GM23338 (cell line): ENCODE results near the gene IQGAP2. TPM values are rescaled to one million over a fixed set of nuclear protein-coding genes. Genes with fewer than 3 reads are reported as not detected.

ENCODE experiments used
- ATAC-seq: fragments of 200-7000 bp; cut with Tn5 transposase; 3 replicates; pipeline ENCODE4 v1.9.1; 2020
- DNase-seq: peaks from one replicate; pipeline ENCODE4 v3.0.0-alpha.2; 2015; ENCODE audit warnings: low spot score
- H2AFZ ChIP-seq: fragments of 200-600 bp; sonication (generic); 2 replicates; pipeline ENCODE4 v1.8.0; 2016; ENCODE audit warnings: antibody characterized with exemption, mild to moderate bottlenecking, moderate library complexity
- H3F3A ChIP-seq: fragments of 200-600 bp; sonication (generic); replicated peaks from 2 replicates; pipeline ENCODE4 v1.8.0; 2017; ENCODE audit warnings: antibody characterized with exemption, mixed run types, low read depth
- H3K27ac ChIP-seq: fragments of 200-600 bp; sonication (generic); 2 replicates; pipeline ENCODE4 v1.6.1; 2016; ENCODE audit warnings: low read depth
- H3K27me3 ChIP-seq: fragments of 200-600 bp; sonication (generic); 2 replicates; pipeline ENCODE4 v1.8.0; 2016; ENCODE audit warnings: mild to moderate bottlenecking, mixed run types, moderate library complexity; ENCODE audit not compliant: insufficient read depth
- H3K36me3 ChIP-seq: fragments of 200-600 bp; sonication (generic); 2 replicates; pipeline ENCODE4 v1.8.0; 2016; ENCODE audit warnings: mild to moderate bottlenecking; ENCODE audit not compliant: insufficient read depth
- H3K4me1 ChIP-seq: fragments of 200-600 bp; sonication (generic); 2 replicates; pipeline ENCODE4 v1.8.0; 2016; ENCODE audit warnings: mild to moderate bottlenecking, moderate library complexity; ENCODE audit not compliant: insufficient read depth
- H3K4me2 ChIP-seq: fragments of 200-600 bp; sonication (generic); 2 replicates; pipeline ENCODE4 v1.7.1; 2017; ENCODE audit warnings: mixed run types
- H3K4me3 ChIP-seq: fragments of 200-600 bp; sonication (generic); 2 replicates; pipeline ENCODE4 v1.6.1; 2016; ENCODE audit warnings: mixed run types
- H3K79me2 ChIP-seq: fragments of 200-600 bp; sonication (generic); replicated peaks from 2 replicates; pipeline ENCODE4 v1.8.0; 2017; ENCODE audit warnings: mild to moderate bottlenecking; ENCODE audit not compliant: insufficient read depth
- H3K9me2 ChIP-seq: fragments of 200-600 bp; sonication (generic); 2 replicates; pipeline ENCODE4 v1.8.0; 2017; ENCODE audit not compliant: insufficient read depth
- H4K20me1 ChIP-seq: fragments of 200-600 bp; sonication (generic); replicated peaks from 2 replicates; pipeline ENCODE4 v1.8.0; 2017; ENCODE audit warnings: mild to moderate bottlenecking; ENCODE audit not compliant: insufficient read depth
- H3K27ac Mint-ChIP-seq: 2 replicates; pipeline ENCODE4 v1.8.0; 2020; ENCODE audit warnings: inconsistent platforms, mild to moderate bottlenecking, moderate library complexity, mixed read lengths
- H3K27me3 Mint-ChIP-seq: 3 replicates; pipeline ENCODE4 v1.8.0; 2022; ENCODE audit warnings: low read depth, mild to moderate bottlenecking, moderate library complexity, mixed read lengths, inconsistent platforms; ENCODE audit not compliant: insufficient read depth, poor library complexity
- H3K36me3 Mint-ChIP-seq: 3 replicates; pipeline ENCODE4 v1.8.0; 2021; ENCODE audit warnings: low read depth, mild to moderate bottlenecking, inconsistent platforms, moderate library complexity, mixed read lengths
- H3K4me1 Mint-ChIP-seq: 3 replicates; pipeline ENCODE4 v1.8.0; 2020; ENCODE audit warnings: mild to moderate bottlenecking, inconsistent platforms, mixed read lengths
- H3K4me3 Mint-ChIP-seq: 3 replicates; pipeline ENCODE4 v1.8.0; 2021; ENCODE audit warnings: moderate library complexity, mild to moderate bottlenecking, inconsistent platforms, mixed read lengths
- H3K9me3 Mint-ChIP-seq: 3 replicates; pipeline ENCODE4 v1.8.0; 2020; ENCODE audit warnings: moderate library complexity, mild to moderate bottlenecking, inconsistent platforms, mixed read lengths
- CREB1 ChIP-seq: fragments of 250-450 bp; sonication (Bioruptor Pico); IDR thresholded peaks from 2 replicates; pipeline ENCODE4 v1.5.0; 2020; ENCODE audit warnings: low read depth, mild to moderate bottlenecking, moderate library complexity
- EZH2 ChIP-seq: fragments of 200-600 bp; sonication (generic); IDR thresholded peaks from one replicate; pipeline ENCODE4 v1.8.0; 2017; ENCODE audit warnings: antibody characterized with exemption, mild to moderate bottlenecking, low read depth; ENCODE audit not compliant: unreplicated experiment
- EZH2phosphoT487 ChIP-seq: fragments of 200-600 bp; sonication (generic); IDR thresholded peaks from one replicate; pipeline ENCODE4 v1.8.1; 2018; ENCODE audit warnings: antibody characterized with exemption; ENCODE audit not compliant: unreplicated experiment
- JUNB ChIP-seq: IDR thresholded peaks from one replicate; pipeline ENCODE4 v1.6.1; 2016; ENCODE audit warnings: antibody characterized with exemption; ENCODE audit not compliant: unreplicated experiment
- NANOG ChIP-seq: IDR thresholded peaks from 2 replicates; pipeline ENCODE4 v1.6.1; 2016; ENCODE audit warnings: antibody characterized with exemption, borderline replicate concordance
- POLR2AphosphoS5 ChIP-seq: IDR thresholded peaks from 2 replicates; pipeline ENCODE4 v1.6.1; 2016; ENCODE audit warnings: antibody characterized with exemption, low read depth
- STAT1 ChIP-seq: IDR thresholded peaks from one replicate; pipeline ENCODE4 v1.6.1; 2016; ENCODE audit warnings: antibody characterized with exemption; ENCODE audit not compliant: unreplicated experiment
- ZNF114 ChIP-seq: fragments of 250-450 bp; sonication (Bioruptor Pico); IDR thresholded peaks from 2 replicates; pipeline ENCODE4 v1.5.0; 2020; ENCODE audit warnings: mild to moderate bottlenecking, moderate library complexity
- ZNF331 ChIP-seq: fragments of 250-450 bp; sonication (Bioruptor Pico); IDR thresholded peaks from 2 replicates; pipeline ENCODE4 v1.5.0; 2020; ENCODE audit warnings: low read depth, mild to moderate bottlenecking, moderate library complexity
- polyA plus RNA-seq: library from polyadenylated mRNA; unstranded; fragments of >200 nt; fragmentation: Nextera tagmentation; extraction: Ambion mirVana; gene quantifications from 2 replicates; pipeline ENCODE4 v1.2.1, GENCODE V29; 2016
- total RNA-seq: library from RNA; depleted of rRNA; stranded (reverse); fragments of >200 nt; shearing (Covaris generic); gene quantifications from 2 replicates; pipeline ENCODE4 v1.2.3, GENCODE V29; 2014
- TF ChIP-seq, protein P1 (sequence below): IDR thresholded peaks from 2 replicates; pipeline ENCODE4 v1.6.1; 2016; ENCODE audit warnings: antibody characterized with exemption
- TF ChIP-seq, protein P2 (sequence below): fragments of 250-450 bp; sonication (Bioruptor Pico); IDR thresholded peaks from 2 replicates; pipeline ENCODE4 v1.5.0; 2020; ENCODE audit warnings: mild to moderate bottlenecking, moderate library complexity
- TF ChIP-seq, protein P3 (sequence below), 2 experiments: fragments of 200-600 bp in 1 of 2; sonication (generic) in 1 of 2; conservative IDR thresholded peaks; 2 replicates each; pipeline versions ENCODE4 v1.5.1 to v1.6.1; 2016 to 2017; ENCODE audit warnings: antibody characterized with exemption in 2 of 2, low read depth in 2 of 2, mild to moderate bottlenecking in 2 of 2, moderate library complexity in 1 of 2
- TF ChIP-seq, protein P4 (sequence below): IDR thresholded peaks from one replicate; pipeline ENCODE4 v1.6.1; 2018; ENCODE audit warnings: antibody characterized with exemption; ENCODE audit not compliant: unreplicated experiment

Gene IQGAP2
- total and polyA plus RNA-seq, 2 experiments from 2014 or later, result 60.0 to 86.5 TPM

DNA sequence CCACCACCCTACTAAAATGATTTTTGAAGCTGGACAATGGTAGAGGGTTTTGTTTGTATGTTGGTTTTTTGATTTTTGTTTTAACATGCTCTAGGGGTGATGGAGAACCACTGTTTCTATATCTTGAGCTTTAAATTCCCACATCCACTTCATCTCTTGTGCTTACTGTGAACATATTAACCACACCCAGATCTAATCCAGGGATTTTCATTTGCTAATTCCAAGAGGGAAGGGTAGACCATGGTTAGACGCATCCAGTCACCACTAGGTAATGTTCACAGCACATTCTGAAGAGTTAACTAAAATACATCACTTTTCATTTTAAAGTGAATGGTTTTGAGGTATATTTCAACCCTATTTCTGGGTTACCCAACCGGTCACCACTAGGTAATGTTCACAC lies 36.5 kb upstream of the IQGAP2 start:
- no peaks in the 10 kb centered on the region for H3K36me3 Mint-ChIP-seq
- TF ChIP-seq, protein P1, sequence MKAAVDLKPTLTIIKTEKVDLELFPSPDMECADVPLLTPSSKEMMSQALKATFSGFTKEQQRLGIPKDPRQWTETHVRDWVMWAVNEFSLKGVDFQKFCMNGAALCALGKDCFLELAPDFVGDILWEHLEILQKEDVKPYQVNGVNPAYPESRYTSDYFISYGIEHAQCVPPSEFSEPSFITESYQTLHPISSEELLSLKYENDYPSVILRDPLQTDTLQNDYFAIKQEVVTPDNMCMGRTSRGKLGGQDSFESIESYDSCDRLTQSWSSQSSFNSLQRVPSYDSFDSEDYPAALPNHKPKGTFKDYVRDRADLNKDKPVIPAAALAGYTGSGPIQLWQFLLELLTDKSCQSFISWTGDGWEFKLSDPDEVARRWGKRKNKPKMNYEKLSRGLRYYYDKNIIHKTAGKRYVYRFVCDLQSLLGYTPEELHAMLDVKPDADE, result no peak
- TF ChIP-seq, protein P2, sequence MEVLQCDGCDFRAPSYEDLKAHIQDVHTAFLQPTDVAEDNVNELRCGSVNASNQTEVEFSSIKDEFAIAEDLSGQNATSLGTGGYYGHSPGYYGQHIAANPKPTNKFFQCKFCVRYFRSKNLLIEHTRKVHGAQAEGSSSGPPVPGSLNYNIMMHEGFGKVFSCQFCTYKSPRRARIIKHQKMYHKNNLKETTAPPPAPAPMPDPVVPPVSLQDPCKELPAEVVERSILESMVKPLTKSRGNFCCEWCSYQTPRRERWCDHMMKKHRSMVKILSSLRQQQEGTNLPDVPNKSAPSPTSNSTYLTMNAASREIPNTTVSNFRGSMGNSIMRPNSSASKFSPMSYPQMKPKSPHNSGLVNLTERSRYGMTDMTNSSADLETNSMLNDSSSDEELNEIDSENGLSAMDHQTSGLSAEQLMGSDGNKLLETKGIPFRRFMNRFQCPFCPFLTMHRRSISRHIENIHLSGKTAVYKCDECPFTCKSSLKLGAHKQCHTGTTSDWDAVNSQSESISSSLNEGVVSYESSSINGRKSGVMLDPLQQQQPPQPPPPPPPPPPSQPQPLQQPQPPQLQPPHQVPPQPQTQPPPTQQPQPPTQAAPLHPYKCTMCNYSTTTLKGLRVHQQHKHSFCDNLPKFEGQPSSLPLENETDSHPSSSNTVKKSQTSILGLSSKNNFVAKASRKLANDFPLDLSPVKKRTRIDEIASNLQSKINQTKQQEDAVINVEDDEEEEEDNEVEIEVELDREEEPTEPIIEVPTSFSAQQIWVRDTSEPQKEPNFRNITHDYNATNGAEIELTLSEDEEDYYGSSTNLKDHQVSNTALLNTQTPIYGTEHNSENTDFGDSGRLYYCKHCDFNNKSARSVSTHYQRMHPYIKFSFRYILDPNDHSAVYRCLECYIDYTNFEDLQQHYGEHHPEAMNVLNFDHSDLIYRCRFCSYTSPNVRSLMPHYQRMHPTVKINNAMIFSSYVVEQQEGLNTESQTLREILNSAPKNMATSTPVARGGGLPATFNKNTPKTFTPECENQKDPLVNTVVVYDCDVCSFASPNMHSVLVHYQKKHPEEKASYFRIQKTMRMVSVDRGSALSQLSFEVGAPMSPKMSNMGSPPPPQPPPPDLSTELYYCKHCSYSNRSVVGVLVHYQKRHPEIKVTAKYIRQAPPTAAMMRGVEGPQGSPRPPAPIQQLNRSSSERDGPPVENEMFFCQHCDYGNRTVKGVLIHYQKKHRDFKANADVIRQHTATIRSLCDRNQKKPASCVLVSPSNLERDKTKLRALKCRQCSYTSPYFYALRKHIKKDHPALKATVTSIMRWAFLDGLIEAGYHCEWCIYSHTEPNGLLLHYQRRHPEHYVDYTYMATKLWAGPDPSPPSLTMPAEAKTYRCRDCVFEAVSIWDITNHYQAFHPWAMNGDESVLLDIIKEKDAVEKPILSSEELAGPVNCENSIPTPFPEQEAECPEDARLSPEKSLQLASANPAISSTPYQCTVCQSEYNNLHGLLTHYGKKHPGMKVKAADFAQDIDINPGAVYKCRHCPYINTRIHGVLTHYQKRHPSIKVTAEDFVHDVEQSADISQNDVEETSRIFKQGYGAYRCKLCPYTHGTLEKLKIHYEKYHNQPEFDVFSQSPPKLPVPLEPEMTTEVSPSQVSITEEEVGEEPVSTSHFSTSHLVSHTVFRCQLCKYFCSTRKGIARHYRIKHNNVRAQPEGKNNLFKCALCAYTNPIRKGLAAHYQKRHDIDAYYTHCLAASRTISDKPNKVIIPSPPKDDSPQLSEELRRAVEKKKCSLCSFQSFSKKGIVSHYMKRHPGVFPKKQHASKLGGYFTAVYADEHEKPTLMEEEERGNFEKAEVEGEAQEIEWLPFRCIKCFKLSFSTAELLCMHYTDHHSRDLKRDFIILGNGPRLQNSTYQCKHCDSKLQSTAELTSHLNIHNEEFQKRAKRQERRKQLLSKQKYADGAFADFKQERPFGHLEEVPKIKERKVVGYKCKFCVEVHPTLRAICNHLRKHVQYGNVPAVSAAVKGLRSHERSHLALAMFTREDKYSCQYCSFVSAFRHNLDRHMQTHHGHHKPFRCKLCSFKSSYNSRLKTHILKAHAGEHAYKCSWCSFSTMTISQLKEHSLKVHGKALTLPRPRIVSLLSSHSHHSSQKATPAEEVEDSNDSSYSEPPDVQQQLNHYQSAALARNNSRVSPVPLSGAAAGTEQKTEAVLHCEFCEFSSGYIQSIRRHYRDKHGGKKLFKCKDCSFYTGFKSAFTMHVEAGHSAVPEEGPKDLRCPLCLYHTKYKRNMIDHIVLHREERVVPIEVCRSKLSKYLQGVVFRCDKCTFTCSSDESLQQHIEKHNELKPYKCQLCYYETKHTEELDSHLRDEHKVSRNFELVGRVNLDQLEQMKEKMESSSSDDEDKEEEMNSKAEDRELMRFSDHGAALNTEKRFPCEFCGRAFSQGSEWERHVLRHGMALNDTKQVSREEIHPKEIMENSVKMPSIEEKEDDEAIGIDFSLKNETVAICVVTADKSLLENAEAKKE, result no peak
- no peak for TF ChIP-seq ZNF331 (CRISPR knock-in tag)
- TF ChIP-seq EZH2phosphoT487, result no peak
- TF ChIP-seq JUNB, result no peak
- no peak for TF ChIP-seq NANOG
- TF ChIP-seq, protein P3, sequence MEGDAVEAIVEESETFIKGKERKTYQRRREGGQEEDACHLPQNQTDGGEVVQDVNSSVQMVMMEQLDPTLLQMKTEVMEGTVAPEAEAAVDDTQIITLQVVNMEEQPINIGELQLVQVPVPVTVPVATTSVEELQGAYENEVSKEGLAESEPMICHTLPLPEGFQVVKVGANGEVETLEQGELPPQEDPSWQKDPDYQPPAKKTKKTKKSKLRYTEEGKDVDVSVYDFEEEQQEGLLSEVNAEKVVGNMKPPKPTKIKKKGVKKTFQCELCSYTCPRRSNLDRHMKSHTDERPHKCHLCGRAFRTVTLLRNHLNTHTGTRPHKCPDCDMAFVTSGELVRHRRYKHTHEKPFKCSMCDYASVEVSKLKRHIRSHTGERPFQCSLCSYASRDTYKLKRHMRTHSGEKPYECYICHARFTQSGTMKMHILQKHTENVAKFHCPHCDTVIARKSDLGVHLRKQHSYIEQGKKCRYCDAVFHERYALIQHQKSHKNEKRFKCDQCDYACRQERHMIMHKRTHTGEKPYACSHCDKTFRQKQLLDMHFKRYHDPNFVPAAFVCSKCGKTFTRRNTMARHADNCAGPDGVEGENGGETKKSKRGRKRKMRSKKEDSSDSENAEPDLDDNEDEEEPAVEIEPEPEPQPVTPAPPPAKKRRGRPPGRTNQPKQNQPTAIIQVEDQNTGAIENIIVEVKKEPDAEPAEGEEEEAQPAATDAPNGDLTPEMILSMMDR (conservative IDR thresholded peaks at IDR 0.05; ENCODE audit: low read depth in 2 of 2), result no peak
- TF ChIP-seq ZNF114 (CRISPR knock-in tag), result no peak
- TF ChIP-seq CREB1 (CRISPR knock-in tag), result no peak
- TF ChIP-seq, protein P4, sequence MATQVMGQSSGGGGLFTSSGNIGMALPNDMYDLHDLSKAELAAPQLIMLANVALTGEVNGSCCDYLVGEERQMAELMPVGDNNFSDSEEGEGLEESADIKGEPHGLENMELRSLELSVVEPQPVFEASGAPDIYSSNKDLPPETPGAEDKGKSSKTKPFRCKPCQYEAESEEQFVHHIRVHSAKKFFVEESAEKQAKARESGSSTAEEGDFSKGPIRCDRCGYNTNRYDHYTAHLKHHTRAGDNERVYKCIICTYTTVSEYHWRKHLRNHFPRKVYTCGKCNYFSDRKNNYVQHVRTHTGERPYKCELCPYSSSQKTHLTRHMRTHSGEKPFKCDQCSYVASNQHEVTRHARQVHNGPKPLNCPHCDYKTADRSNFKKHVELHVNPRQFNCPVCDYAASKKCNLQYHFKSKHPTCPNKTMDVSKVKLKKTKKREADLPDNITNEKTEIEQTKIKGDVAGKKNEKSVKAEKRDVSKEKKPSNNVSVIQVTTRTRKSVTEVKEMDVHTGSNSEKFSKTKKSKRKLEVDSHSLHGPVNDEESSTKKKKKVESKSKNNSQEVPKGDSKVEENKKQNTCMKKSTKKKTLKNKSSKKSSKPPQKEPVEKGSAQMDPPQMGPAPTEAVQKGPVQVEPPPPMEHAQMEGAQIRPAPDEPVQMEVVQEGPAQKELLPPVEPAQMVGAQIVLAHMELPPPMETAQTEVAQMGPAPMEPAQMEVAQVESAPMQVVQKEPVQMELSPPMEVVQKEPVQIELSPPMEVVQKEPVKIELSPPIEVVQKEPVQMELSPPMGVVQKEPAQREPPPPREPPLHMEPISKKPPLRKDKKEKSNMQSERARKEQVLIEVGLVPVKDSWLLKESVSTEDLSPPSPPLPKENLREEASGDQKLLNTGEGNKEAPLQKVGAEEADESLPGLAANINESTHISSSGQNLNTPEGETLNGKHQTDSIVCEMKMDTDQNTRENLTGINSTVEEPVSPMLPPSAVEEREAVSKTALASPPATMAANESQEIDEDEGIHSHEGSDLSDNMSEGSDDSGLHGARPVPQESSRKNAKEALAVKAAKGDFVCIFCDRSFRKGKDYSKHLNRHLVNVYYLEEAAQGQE, result no peak
- no peak for TF ChIP-seq EZH2
- TF ChIP-seq POLR2AphosphoS5, result no peak
- TF ChIP-seq STAT1, result no peak
- DNase-seq (no peak), ATAC-seq (no peak)
- H2AFZ ChIP-seq, result no peak overlapping the region
- H3K9me3 Mint-ChIP-seq, result no peaks in the 10 kb centered on the region
- H3K27ac Mint-ChIP-seq, result no peak overlapping the region
- H3K27me3 Mint-ChIP-seq, result peaks cover 4% of the 10 kb centered on the region
- no peaks in the 10 kb centered on the region for H4K20me1 ChIP-seq
- no peak overlapping the region for H3K4me2 ChIP-seq
- H3K4me1 Mint-ChIP-seq, result peaks cover 5% of the 10 kb centered on the region; the same call in 2 of the 3 replicates
- no peaks in the 10 kb centered on the region for H3K36me3 ChIP-seq
- H3K79me2 ChIP-seq, result no peaks in the 10 kb centered on the region
- H3K27me3 ChIP-seq, result no peaks in the 10 kb centered on the region
- H3K9me2 ChIP-seq, result peaks cover 11% of the 10 kb centered on the region; the same call in 1 of the 2 replicates
- no peak overlapping the region for H3K4me3 ChIP-seq
- H3K4me1 ChIP-seq, result no peaks in the 10 kb centered on the region
- H3F3A ChIP-seq, result no peaks in the 10 kb centered on the region
- H3K27ac ChIP-seq, result no peak overlapping the region
- H3K4me3 Mint-ChIP-seq, result no peak overlapping the region
